ENCODE data around the gene SHISAL2B. TPM values are rescaled to one million over a fixed set of nuclear protein-coding genes. Genes with fewer than 3 reads are reported as not detected.

Gene SHISAL2B
- total RNA-seq, 2 donors from 2014 or later: 0.99 to 9.9 TPM

DNA sequence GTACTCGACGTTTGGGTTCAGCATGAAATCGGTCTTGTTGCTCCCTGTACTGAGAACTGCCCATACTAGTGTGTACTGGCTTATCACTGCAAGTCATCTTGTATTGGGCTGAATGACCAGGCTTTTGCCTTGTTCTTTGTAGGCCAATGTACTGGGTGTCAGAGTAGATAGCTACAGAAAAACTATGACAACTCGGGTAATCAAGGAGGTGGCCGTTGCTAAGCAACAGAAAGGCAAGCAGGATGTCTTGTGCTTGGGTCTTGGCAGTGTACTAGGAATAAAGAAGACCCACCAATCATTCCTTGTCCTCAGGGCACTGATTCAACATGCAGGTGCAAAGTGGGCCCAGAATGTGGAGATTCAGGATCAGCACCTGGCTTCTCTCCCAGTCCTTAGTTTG is 11.9 kb upstream of the SHISAL2B start:
- no peaks in the 10 kb centered on the region for H3K4me1 ChIP-seq
- WGBS, 2 donors: 66 to 75% methylated on average over 5 of the region's 5 CpGs
- H3K27me3 ChIP-seq: no peaks in the 10 kb centered on the region
- DNase-seq (no peak), ATAC-seq (no peak)
- intact Hi-C loops (cut with DNase I): no loop called here
- H3K4me3 ChIP-seq: no peak overlapping the region
- TF ChIP-seq, protein P1, sequence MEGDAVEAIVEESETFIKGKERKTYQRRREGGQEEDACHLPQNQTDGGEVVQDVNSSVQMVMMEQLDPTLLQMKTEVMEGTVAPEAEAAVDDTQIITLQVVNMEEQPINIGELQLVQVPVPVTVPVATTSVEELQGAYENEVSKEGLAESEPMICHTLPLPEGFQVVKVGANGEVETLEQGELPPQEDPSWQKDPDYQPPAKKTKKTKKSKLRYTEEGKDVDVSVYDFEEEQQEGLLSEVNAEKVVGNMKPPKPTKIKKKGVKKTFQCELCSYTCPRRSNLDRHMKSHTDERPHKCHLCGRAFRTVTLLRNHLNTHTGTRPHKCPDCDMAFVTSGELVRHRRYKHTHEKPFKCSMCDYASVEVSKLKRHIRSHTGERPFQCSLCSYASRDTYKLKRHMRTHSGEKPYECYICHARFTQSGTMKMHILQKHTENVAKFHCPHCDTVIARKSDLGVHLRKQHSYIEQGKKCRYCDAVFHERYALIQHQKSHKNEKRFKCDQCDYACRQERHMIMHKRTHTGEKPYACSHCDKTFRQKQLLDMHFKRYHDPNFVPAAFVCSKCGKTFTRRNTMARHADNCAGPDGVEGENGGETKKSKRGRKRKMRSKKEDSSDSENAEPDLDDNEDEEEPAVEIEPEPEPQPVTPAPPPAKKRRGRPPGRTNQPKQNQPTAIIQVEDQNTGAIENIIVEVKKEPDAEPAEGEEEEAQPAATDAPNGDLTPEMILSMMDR (IDR thresholded peaks at IDR 0.05): no peak
- no peak for TF ChIP-seq POLR2A (IDR thresholded peaks at IDR 0.05)
- H3K36me3 ChIP-seq (replicated peaks in 1 of 2; ENCODE audit: insufficient read depth in 1 of 2, low read depth in 2 of 2): no peaks in the 10 kb centered on the region
- no peak overlapping the region for H3K27ac ChIP-seq
- H3K9me3 ChIP-seq: no peaks in the 10 kb centered on the region

DNA sequence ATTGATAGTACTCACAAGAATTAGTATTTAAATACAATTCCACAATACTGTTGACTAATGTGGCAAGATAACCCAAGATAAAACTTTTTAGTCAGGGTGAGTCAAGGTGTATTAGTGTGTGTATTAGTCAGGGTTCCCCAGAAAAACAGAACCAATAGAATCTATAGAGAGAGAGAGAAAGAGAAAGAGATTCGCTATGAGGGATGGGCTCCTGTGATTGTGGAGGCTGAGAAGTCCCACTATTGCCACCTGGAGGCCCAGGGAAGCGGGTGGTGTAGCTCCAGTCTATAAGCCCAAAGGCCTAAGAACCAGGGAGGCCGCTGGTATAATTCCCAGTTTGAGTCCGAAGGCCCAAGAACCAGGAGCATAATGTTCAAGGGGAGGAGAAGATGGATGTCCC is 10.0 kb upstream of the SHISAL2B start:
- no peak overlapping the region for H3K4me3 ChIP-seq
- DNase-seq (no peak), ATAC-seq (no peak)
- TF ChIP-seq, protein P1 (IDR thresholded peaks at IDR 0.05): no peak
- no peak for TF ChIP-seq POLR2A (IDR thresholded peaks at IDR 0.05)
- no peaks in the 10 kb centered on the region for H3K36me3 ChIP-seq (replicated peaks in 1 of 2; ENCODE audit: insufficient read depth in 1 of 2, low read depth in 2 of 2)
- no peaks in the 10 kb centered on the region for H3K27me3 ChIP-seq
- H3K27ac ChIP-seq: no peak overlapping the region
- no peaks in the 10 kb centered on the region for H3K9me3 ChIP-seq
- intact Hi-C loops (cut with DNase I): no loop called here
- H3K4me1 ChIP-seq: no peaks in the 10 kb centered on the region
- 77 to 91% methylated on average over 4 of the region's 4 CpGs for WGBS, 2 donors

DNA sequence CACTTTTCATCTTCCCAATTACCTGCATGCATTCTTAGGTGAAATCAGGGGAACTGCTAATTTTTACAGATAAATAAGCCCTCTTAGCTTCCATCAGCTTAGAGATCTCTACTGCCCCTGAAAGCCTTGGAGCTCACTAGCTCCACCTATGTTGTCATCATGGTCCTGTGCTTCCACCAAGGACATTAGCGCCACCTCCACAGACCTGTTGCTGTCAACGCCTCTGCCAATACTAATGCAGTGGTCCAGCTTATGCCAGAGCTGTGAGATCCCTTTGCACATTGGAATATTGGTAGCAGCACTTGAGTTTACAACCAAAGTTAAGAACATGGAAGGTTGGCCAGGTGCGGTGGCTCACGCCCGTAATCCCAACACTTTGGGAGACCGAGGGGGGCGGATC is 7.7 kb upstream of the SHISAL2B start:
- intact Hi-C loops (cut with DNase I): no loop called here
- DNase-seq: no peak
- H3K27me3 ChIP-seq: no peaks in the 10 kb centered on the region
- WGBS, 2 donors: 87 to 93% methylated on average over 7 of the region's 7 CpGs
- no peaks in the 10 kb centered on the region for H3K4me1 ChIP-seq
- H3K27ac ChIP-seq: no peak overlapping the region
- ATAC-seq: no peak
- no peaks in the 10 kb centered on the region for H3K36me3 ChIP-seq (replicated peaks in 1 of 2; ENCODE audit: insufficient read depth in 1 of 2, low read depth in 2 of 2)
- no peaks in the 10 kb centered on the region for H3K9me3 ChIP-seq
- H3K4me3 ChIP-seq: no peak overlapping the region
- no peak for TF ChIP-seq POLR2A (IDR thresholded peaks at IDR 0.05)
- TF ChIP-seq, protein P1 (IDR thresholded peaks at IDR 0.05): no peak

DNA sequence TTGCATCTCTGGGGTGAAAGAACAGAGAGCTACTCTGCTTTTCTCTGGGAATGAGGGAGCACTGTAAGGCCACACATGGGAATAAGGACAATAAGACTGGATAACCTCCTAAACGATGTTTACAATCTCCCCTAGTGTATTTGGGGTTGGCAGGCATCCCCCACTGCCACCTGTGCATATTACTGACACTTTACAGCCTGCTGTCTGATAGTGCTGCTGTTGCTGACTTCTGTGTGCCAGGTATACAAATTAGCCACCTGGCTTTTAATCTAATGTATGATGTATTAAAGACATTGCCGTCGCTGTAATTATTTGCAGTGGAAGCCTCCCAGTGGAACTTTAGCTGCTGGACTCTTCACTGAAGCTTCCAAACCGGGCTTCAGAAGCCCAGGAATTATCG is 4.4 kb upstream of the SHISAL2B start:
- intact Hi-C loops (cut with DNase I): no loop called here
- WGBS, 2 donors: 40 to 43% methylated on average over 5 of the region's 5 CpGs
- H3K36me3 ChIP-seq (replicated peaks in 1 of 2; ENCODE audit: insufficient read depth in 1 of 2, low read depth in 2 of 2): no peaks in the 10 kb centered on the region
- peaks cover 9% of the 10 kb centered on the region for H3K4me1 ChIP-seq
- no peak for TF ChIP-seq POLR2A (IDR thresholded peaks at IDR 0.05)
- TF ChIP-seq, protein P1 (IDR thresholded peaks at IDR 0.05): no peak
- no peak for DNase-seq
- H3K27ac ChIP-seq: no peak overlapping the region
- no peak for ATAC-seq
- H3K4me3 ChIP-seq: no peak overlapping the region
- peaks cover 0 to 8% of the 10 kb centered on the region in 2 donors for H3K27me3 ChIP-seq
- H3K9me3 ChIP-seq: no peaks in the 10 kb centered on the region

DNA sequence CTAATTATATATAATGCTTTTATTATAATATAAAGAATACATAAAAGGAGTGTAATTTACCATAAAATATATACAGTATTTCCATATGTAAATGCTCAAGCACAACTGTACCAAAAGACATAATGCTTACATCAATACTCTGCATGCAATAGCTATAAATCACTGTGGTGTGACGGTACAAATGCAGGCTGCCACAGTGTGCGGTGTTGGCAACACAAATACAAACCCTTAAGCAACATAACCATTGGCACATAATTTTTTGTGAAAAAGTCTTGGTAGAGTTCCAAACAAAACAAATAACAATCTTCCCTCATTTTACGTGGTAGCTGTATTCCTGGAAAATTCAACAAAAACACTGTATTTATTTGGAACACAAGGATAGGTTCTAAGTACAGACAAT is 1.9 kb upstream of the SHISAL2B start:
- TF ChIP-seq, protein P1 (IDR thresholded peaks at IDR 0.05): no peak
- TF ChIP-seq POLR2A (IDR thresholded peaks at IDR 0.05): no peak
- Histone ChIP-seq H3K4me3 (no peak overlapping the region), H3K36me3 (replicated peaks in 1 of 2; ENCODE audit: insufficient read depth in 1 of 2, low read depth in 2 of 2) (no peaks in the 10 kb centered on the region), H3K4me1 (peaks cover 11% of the 10 kb centered on the region), H3K27me3 (peaks cover 0 to 8% of the 10 kb centered on the region in 2 donors), H3K9me3 (no peaks in the 10 kb centered on the region), H3K27ac (no peak overlapping the region)
- intact Hi-C loops (cut with DNase I): no loop called here
- WGBS, 2 donors: 62 to 66% methylated on average over 3 of the region's 3 CpGs
- no peak for ATAC-seq
- no peak for DNase-seq
